Keratinocyte (primary cell): Measurements from ENCODE around the gene CNTNAP5. TPM values are rescaled to one million over a fixed set of nuclear protein-coding genes. Genes with fewer than 3 reads are reported as not detected.

ENCODE experiments used
- DNase-seq: peaks from one replicate; pipeline ENCODE4 v3.0.0-alpha.2; 2011; ENCODE audit warnings: low read depth, missing footprints, low spot score
- FAIRE-seq: peaks from 2 replicates; lab custom pipeline; 2011; peaks lifted over from hg19 to GRCh38; lab: Jason Lieb, UNC
- H2AFZ ChIP-seq: 2 replicates; pipeline ENCODE4 v1.6.0; 2012; ENCODE audit warnings: low read length, control low read depth, inconsistent platforms; ENCODE audit not compliant: control insufficient read depth
- H3K27ac ChIP-seq: 2 replicates; pipeline ENCODE4 v1.5.1; 2011; ENCODE audit warnings: low read length; ENCODE audit not compliant: control insufficient read depth, insufficient read depth
- H3K27me3 ChIP-seq: 3 replicates; pipeline ENCODE4 v1.6.0; 2011; ENCODE audit warnings: low read length; ENCODE audit not compliant: control insufficient read depth, insufficient read depth; ENCODE audit errors: extremely low read depth
- H3K36me3 ChIP-seq, 2 experiments: 2 replicates in 1 of 2; 3 replicates in 1 of 2; pipeline ENCODE4 v1.5.1; 2011; ENCODE audit warnings: low read length in 2 of 2, mild to moderate bottlenecking in 1 of 2; ENCODE audit not compliant: control insufficient read depth in 2 of 2, insufficient read depth in 2 of 2; ENCODE audit errors: extremely low read depth in 1 of 2
- H3K4me1 ChIP-seq: 3 replicates; pipeline ENCODE4 v1.5.1; 2011; ENCODE audit warnings: low read length; ENCODE audit not compliant: control insufficient read depth, insufficient read depth; ENCODE audit errors: extremely low read depth
- H3K4me2 ChIP-seq: 3 replicates; pipeline ENCODE4 v1.6.0; 2011; ENCODE audit warnings: low read depth, low read length; ENCODE audit not compliant: control insufficient read depth, insufficient read depth; ENCODE audit errors: extremely low read depth
- H3K4me3 ChIP-seq, 3 experiments: fragments of 200-600 bp in 1 of 3; sonication (generic) in 1 of 3; 2 replicates in 2 of 3; 3 replicates in 1 of 3; pipeline ENCODE4 v1.5.1; 2011 to 2016; ENCODE audit warnings: low read length in 3 of 3, mild to moderate bottlenecking in 3 of 3, control low read depth in 2 of 3, inconsistent platforms in 1 of 3, low read depth in 1 of 3, mixed read lengths in 1 of 3, mixed run types in 1 of 3, moderate library complexity in 1 of 3; ENCODE audit not compliant: control insufficient read depth in 2 of 3, insufficient read depth in 2 of 3; ENCODE audit errors: extremely low read depth in 1 of 3
- H3K79me2 ChIP-seq: 2 replicates; pipeline ENCODE4 v1.6.0; 2012; ENCODE audit warnings: low read length; ENCODE audit not compliant: control insufficient read depth, insufficient read depth
- H3K9ac ChIP-seq: 3 replicates; pipeline ENCODE4 v1.6.0; 2011; ENCODE audit warnings: low read length; ENCODE audit not compliant: control insufficient read depth, insufficient read depth; ENCODE audit errors: extremely low read depth
- H3K9me1 ChIP-seq: 3 replicates; pipeline ENCODE4 v1.6.0; 2011; ENCODE audit warnings: low read length; ENCODE audit not compliant: control insufficient read depth, insufficient read depth; ENCODE audit errors: extremely low read depth
- H3K9me3 ChIP-seq: 2 replicates; pipeline ENCODE4 v1.5.1; 2012; ENCODE audit warnings: low read depth, low read length; ENCODE audit not compliant: control insufficient read depth
- H4K20me1 ChIP-seq: 3 replicates; pipeline ENCODE4 v1.6.0; 2011; ENCODE audit warnings: low read length; ENCODE audit not compliant: control insufficient read depth, insufficient read depth; ENCODE audit errors: extremely low read depth
- EZH2 ChIP-seq: IDR thresholded peaks from one replicate; pipeline ENCODE4 v1.6.1; 2012; ENCODE audit warnings: inconsistent platforms, mild to moderate bottlenecking, low read length, moderate library complexity
- dilution Hi-C: fragments of 300-500 bp; cut with MboI; formaldehyde crosslinking; loops from one replicate; pipeline ENCODE4 v1.7.0; 2020; ENCODE audit warnings: low sequenced_read_pairs; ENCODE audit not compliant: extremely low pct_ligation_motif_present
- polyA plus RNA-seq, 5 experiments: library from polyadenylated mRNA; depleted of rRNA in 3 of 5; stranded (reverse) in 3 of 5; stranded (forward) in 1 of 5; unstranded in 1 of 5; fragments of >200 nt; gene quantifications; 1 replicate in 1 of 5; 2 replicates in 3 of 5; 3 replicates in 1 of 5; pipeline versions ENCODE4 v1.2.1 to v1.2.3, GENCODE V29; 2011 to 2012; ENCODE audit warnings: missing spikeins in 2 of 5, low read depth in 1 of 5, low replicate concordance in 1 of 5
- TF ChIP-seq, protein P1 (sequence below), 3 experiments: IDR thresholded peaks in 1 of 3; conservative IDR thresholded peaks in 1 of 3; optimal IDR thresholded peaks in 1 of 3; 2 replicates in 2 of 3; 3 replicates in 1 of 3; pipeline versions ENCODE3 to v1.5.1; 2011; ENCODE audit warnings: low read length in 3 of 3, mild to moderate bottlenecking in 3 of 3, moderate library complexity in 2 of 3, control low read depth in 1 of 3, inconsistent platforms in 1 of 3; ENCODE audit not compliant: insufficient read depth in 2 of 3; ENCODE audit errors: extremely low read depth in 1 of 3

CNTNAP5 gene
- polyA plus RNA-seq, 1 donor (not counting 4 experiments of a cell fraction or from before 2014, with no cell fraction given): not detected

DNA sequence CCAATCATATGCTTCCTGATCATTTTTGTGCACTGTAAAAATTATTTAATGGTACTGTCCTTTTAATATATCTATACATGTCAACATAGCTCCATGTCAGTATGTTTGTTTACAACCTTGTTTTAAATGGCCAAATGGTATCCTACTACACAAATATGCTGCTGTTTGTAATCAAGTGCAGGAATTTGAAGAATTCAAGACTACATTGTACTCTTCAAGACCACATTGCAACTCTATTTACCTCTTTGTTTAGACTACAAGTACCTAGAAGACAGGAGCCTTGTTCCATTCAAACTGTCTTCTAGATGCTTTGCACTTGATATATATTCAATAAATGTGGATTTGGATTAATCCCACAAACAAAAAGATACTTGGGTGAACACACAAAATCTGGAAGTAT is 41.7 kb downstream of the CNTNAP5 start:
- Histone ChIP-seq H3K4me2 (no peak overlapping the region), H3K9ac (no peak overlapping the region), H3K79me2 (no peaks in the 10 kb centered on the region), H3K4me1 (no peaks in the 10 kb centered on the region), H2AFZ (no peak overlapping the region), H3K27ac (no peak overlapping the region), H4K20me1 (no peaks in the 10 kb centered on the region), H3K9me1 (no peaks in the 10 kb centered on the region), H3K9me3 (peaks cover 5% of the 10 kb centered on the region), H3K27me3 (no peaks in the 10 kb centered on the region), H3K36me3 (no peaks in the 10 kb centered on the region), H3K4me3 (no peak overlapping the region)
- TF ChIP-seq, protein P1, sequence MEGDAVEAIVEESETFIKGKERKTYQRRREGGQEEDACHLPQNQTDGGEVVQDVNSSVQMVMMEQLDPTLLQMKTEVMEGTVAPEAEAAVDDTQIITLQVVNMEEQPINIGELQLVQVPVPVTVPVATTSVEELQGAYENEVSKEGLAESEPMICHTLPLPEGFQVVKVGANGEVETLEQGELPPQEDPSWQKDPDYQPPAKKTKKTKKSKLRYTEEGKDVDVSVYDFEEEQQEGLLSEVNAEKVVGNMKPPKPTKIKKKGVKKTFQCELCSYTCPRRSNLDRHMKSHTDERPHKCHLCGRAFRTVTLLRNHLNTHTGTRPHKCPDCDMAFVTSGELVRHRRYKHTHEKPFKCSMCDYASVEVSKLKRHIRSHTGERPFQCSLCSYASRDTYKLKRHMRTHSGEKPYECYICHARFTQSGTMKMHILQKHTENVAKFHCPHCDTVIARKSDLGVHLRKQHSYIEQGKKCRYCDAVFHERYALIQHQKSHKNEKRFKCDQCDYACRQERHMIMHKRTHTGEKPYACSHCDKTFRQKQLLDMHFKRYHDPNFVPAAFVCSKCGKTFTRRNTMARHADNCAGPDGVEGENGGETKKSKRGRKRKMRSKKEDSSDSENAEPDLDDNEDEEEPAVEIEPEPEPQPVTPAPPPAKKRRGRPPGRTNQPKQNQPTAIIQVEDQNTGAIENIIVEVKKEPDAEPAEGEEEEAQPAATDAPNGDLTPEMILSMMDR (optimal IDR thresholded peaks at IDR 0.05 in 1 of 3, IDR thresholded peaks at IDR 0.05 in 1 of 3, conservative IDR thresholded peaks at IDR 0.05 in 1 of 3; ENCODE audit: extremely low read depth in 1 of 3, insufficient read depth in 2 of 3, low read length in 3 of 3): no peak
- TF ChIP-seq EZH2: no peak
- DNase-seq (no peak), FAIRE-seq (no peak)
- dilution Hi-C loops: no loop called here

DNA sequence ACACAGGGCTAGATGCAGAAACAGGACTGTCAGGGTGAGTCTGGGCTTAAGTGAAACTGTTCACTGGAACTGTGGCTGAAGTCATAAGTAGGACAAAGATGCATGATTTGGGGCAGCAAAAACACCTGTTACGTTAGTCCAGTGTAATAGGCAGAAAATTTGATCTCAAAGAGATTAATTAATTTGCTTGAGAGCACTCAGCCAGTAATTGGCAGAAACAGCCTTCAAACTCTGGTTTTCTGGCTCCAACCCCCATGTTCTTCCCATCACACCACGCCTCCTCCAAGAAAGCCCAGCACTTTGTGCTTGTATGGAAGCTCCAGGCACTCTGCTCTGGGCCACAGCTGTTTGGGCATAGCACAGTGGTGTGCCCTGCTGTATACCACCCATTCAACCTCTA is 54.0 kb downstream of the CNTNAP5 start:
- no peak overlapping the region for H3K4me3 ChIP-seq
- H3K36me3 ChIP-seq: no peaks in the 10 kb centered on the region
- no peak overlapping the region for H3K9ac ChIP-seq
- H3K9me3 ChIP-seq: no peaks in the 10 kb centered on the region
- no peaks in the 10 kb centered on the region for H3K4me1 ChIP-seq
- H2AFZ ChIP-seq: no peak overlapping the region
- H3K27me3 ChIP-seq: no peaks in the 10 kb centered on the region
- H3K9me1 ChIP-seq: no peaks in the 10 kb centered on the region
- DNase-seq (no peak), FAIRE-seq (no peak)
- H3K27ac ChIP-seq: no peak overlapping the region
- H3K4me2 ChIP-seq: no peak overlapping the region
- dilution Hi-C loops: no loop called here
- H3K79me2 ChIP-seq: no peaks in the 10 kb centered on the region
- no peaks in the 10 kb centered on the region for H4K20me1 ChIP-seq
- no peak for TF ChIP-seq EZH2
- TF ChIP-seq, protein P1 (optimal IDR thresholded peaks at IDR 0.05 in 1 of 3, IDR thresholded peaks at IDR 0.05 in 1 of 3, conservative IDR thresholded peaks at IDR 0.05 in 1 of 3; ENCODE audit: extremely low read depth in 1 of 3, insufficient read depth in 2 of 3, low read length in 3 of 3): no peak
